HUES6 (cell line): Measurements from ENCODE around the gene PAPOLG.

Experiments
- H3K27ac ChIP-seq: 2 replicates; pipeline ENCODE4 v1.7.0; 2013; ENCODE audit warnings: low read depth, mild to moderate bottlenecking, low read length, inconsistent platforms
- H3K27me3 ChIP-seq: 2 replicates; pipeline ENCODE4 v1.6.1; 2013; ENCODE audit warnings: low read length; ENCODE audit not compliant: control insufficient read depth, insufficient read depth
- H3K36me3 ChIP-seq: 2 replicates; pipeline ENCODE4 v1.6.1; 2013; ENCODE audit warnings: low read length; ENCODE audit not compliant: control insufficient read depth, insufficient read depth
- H3K4me1 ChIP-seq: 2 replicates; pipeline ENCODE4 v1.6.1; 2013; ENCODE audit warnings: low read length; ENCODE audit not compliant: control insufficient read depth, insufficient read depth
- H3K4me3 ChIP-seq: 2 replicates; pipeline ENCODE4 v1.5.1; 2013; ENCODE audit warnings: low read depth, low read length
- H3K9ac ChIP-seq: one replicate; pipeline ENCODE4 v1.6.1; 2013; ENCODE audit warnings: mild to moderate bottlenecking, low read length
- H3K9me3 ChIP-seq: 2 replicates; pipeline ENCODE4 v1.6.1; 2013; ENCODE audit warnings: low read depth, low read length; ENCODE audit not compliant: control insufficient read depth, insufficient read depth

Gene PAPOLG

GRCh38 chr2:60756097-60757087 lies at the start of gene PAPOLG:
TSS of gene PAPOLG (plus strand) at chr2:60756268. CDS start at chr2:60756479, 211 bp downstream.
- peak within 1 kb of the TSS; percentile 10; the same call in 1 of the 2 replicates for H3K27ac ChIP-seq
- H3K36me3 ChIP-seq, result peaks cover 21% of the 10 kb centered on the region

GRCh38 chr2:60707750-60708371 lies 48.2 kb upstream of the PAPOLG start:
- H3K9me3 ChIP-seq, result no peaks in the 10 kb centered on the region
- H3K9ac ChIP-seq, result no peak overlapping the region
- no peaks in the 10 kb centered on the region for H3K36me3 ChIP-seq
- no peaks in the 10 kb centered on the region for H3K27me3 ChIP-seq
- no peak overlapping the region for H3K4me3 ChIP-seq
- no peaks in the 10 kb centered on the region for H3K4me1 ChIP-seq
- no peak overlapping the region for H3K27ac ChIP-seq

More at GRCh38 chr2:60756097-60757087, at the start of gene PAPOLG:
- Histone ChIP-seq H3K4me1 (peaks cover 10% of the 10 kb centered on the region; the same call in 1 of the 2 replicates), H3K9me3 (no peaks in the 10 kb centered on the region), H3K4me3 (peak within 1 kb of the TSS; percentile 90), H3K27me3 (no peaks in the 10 kb centered on the region), H3K9ac (peak within 1 kb of the TSS; percentile 83)

- Histone ChIP-seq H3K9ac (no peak overlapping the region), H3K27ac (no peak overlapping the region)
These were observed 47.3 kb upstream of the PAPOLG start for GRCh38 chr2:60708630-60709320.

GRCh38 chr2:60710707-60711106 lies 45.4 kb upstream of the PAPOLG start:
- H3K27me3 ChIP-seq, result no peaks in the 10 kb centered on the region
- no peak overlapping the region for H3K9ac ChIP-seq
- H3K4me3 ChIP-seq, result no peak overlapping the region
- H3K36me3 ChIP-seq, result no peaks in the 10 kb centered on the region
- no peak overlapping the region for H3K27ac ChIP-seq
- H3K9me3 ChIP-seq, result no peaks in the 10 kb centered on the region
- no peaks in the 10 kb centered on the region for H3K4me1 ChIP-seq

More at GRCh38 chr2:60708630-60709320, 47.3 kb upstream of the PAPOLG start:
- Histone ChIP-seq H3K4me1 (no peaks in the 10 kb centered on the region), H3K36me3 (no peaks in the 10 kb centered on the region), H3K27me3 (no peaks in the 10 kb centered on the region), H3K4me3 (no peak overlapping the region), H3K9me3 (no peaks in the 10 kb centered on the region)

GRCh38 chr2:60715561-60715960 lies 40.5 kb upstream of the PAPOLG start:
- Histone ChIP-seq H3K27ac (no peak overlapping the region), H3K4me1 (no peaks in the 10 kb centered on the region), H3K9me3 (no peaks in the 10 kb centered on the region), H3K36me3 (no peaks in the 10 kb centered on the region), H3K4me3 (no peak overlapping the region), H3K9ac (no peak overlapping the region), H3K27me3 (no peaks in the 10 kb centered on the region)

GRCh38 chr2:60717691-60718090 lies 38.4 kb upstream of the PAPOLG start:
- Histone ChIP-seq H3K36me3 (no peaks in the 10 kb centered on the region), H3K27ac (no peak overlapping the region), H3K27me3 (no peaks in the 10 kb centered on the region), H3K9me3 (no peaks in the 10 kb centered on the region), H3K9ac (no peak overlapping the region), H3K4me3 (no peak overlapping the region), H3K4me1 (no peaks in the 10 kb centered on the region)

GRCh38 chr2:60719331-60719730 lies 36.7 kb upstream of the PAPOLG start:
- no peak overlapping the region for H3K27ac ChIP-seq
- H3K36me3 ChIP-seq, result no peaks in the 10 kb centered on the region
- no peaks in the 10 kb centered on the region for H3K4me1 ChIP-seq

GRCh38 chr2:60725466-60725865 lies 30.6 kb upstream of the PAPOLG start:
- Histone ChIP-seq H3K9me3 (no peaks in the 10 kb centered on the region), H3K27me3 (no peaks in the 10 kb centered on the region), H3K4me1 (no peaks in the 10 kb centered on the region), H3K27ac (no peak overlapping the region), H3K9ac (no peak overlapping the region), H3K36me3 (no peaks in the 10 kb centered on the region), H3K4me3 (no peak overlapping the region)

More at GRCh38 chr2:60719331-60719730, 36.7 kb upstream of the PAPOLG start:
- Histone ChIP-seq H3K4me3 (no peak overlapping the region), H3K9me3 (no peaks in the 10 kb centered on the region), H3K9ac (no peak overlapping the region), H3K27me3 (no peaks in the 10 kb centered on the region)

GRCh38 chr2:60728855-60729254 lies 27.2 kb upstream of the PAPOLG start:
- H3K4me1 ChIP-seq, result no peaks in the 10 kb centered on the region
- H3K36me3 ChIP-seq, result no peaks in the 10 kb centered on the region
- H3K9ac ChIP-seq, result no peak overlapping the region
- H3K27me3 ChIP-seq, result no peaks in the 10 kb centered on the region
- H3K27ac ChIP-seq, result no peak overlapping the region
- H3K4me3 ChIP-seq, result no peak overlapping the region
- H3K9me3 ChIP-seq, result no peaks in the 10 kb centered on the region

- Histone ChIP-seq H3K4me1 (peaks cover 8% of the 10 kb centered on the region; the same call in 1 of the 2 replicates), H3K9me3 (no peaks in the 10 kb centered on the region), H3K9ac (peak overlapping the region; percentile 7), H3K36me3 (no peaks in the 10 kb centered on the region), H3K27me3 (peaks cover 20% of the 10 kb centered on the region), H3K27ac (no peak overlapping the region), H3K4me3 (peak overlapping the region; percentile 82)
These were observed 20.4 kb upstream of the PAPOLG start for GRCh38 chr2:60735496-60736250.
